Calu3 (cell line): ENCODE measurements around the gene C5orf24. TPM values are rescaled to one million over a fixed set of nuclear protein-coding genes. Genes with fewer than 3 reads are reported as not detected.

Experiments
- BruUV-seq: library from RNA; stranded (reverse); fragments of 400-500 nt; replicated peaks from 2 replicates; lab custom pipeline; 2021; lab: Mats Ljungman, UMichigan
- CTCF ChIA-PET: fragments of 300-600 bp; sonication (Branson Sonifier 250); formaldehyde crosslinking; loops from one replicate; lab custom pipeline; 2022; ENCODE audit warnings: antibody characterized with exemption; lab: Charles Lee
- DNase-seq: peaks from one replicate; pipeline ENCODE4 v3.0.0; 2022
- H3K27ac Mint-ChIP-seq: one replicate; pipeline ENCODE4 v1.8.0; 2022; ENCODE audit warnings: mixed read lengths; ENCODE audit not compliant: unreplicated experiment
- H3K27me3 Mint-ChIP-seq: one replicate; pipeline ENCODE4 v1.8.0; 2022; ENCODE audit warnings: mixed read lengths; ENCODE audit not compliant: unreplicated experiment
- H3K36me3 Mint-ChIP-seq: one replicate; pipeline ENCODE4 v1.8.0; 2022; ENCODE audit warnings: mild to moderate bottlenecking, moderate library complexity, mixed read lengths; ENCODE audit not compliant: insufficient read depth, unreplicated experiment
- H3K4me1 Mint-ChIP-seq: one replicate; pipeline ENCODE4 v1.8.0; 2022; ENCODE audit warnings: mild to moderate bottlenecking, low read depth, mixed read lengths; ENCODE audit not compliant: unreplicated experiment
- H3K4me3 Mint-ChIP-seq: one replicate; pipeline ENCODE4 v1.8.0; 2022; ENCODE audit warnings: mild to moderate bottlenecking, low read depth, moderate library complexity, mixed read lengths; ENCODE audit not compliant: unreplicated experiment
- H3K9me3 Mint-ChIP-seq: one replicate; pipeline ENCODE4 v1.8.0; 2022; ENCODE audit warnings: low read depth, mixed read lengths; ENCODE audit not compliant: unreplicated experiment
- intact Hi-C: fragments of 100-400 bp; cut with micrococcal nuclease; formaldehyde crosslinking; loops from one replicate; pipeline ENCODE4 v1.10.0; 2022; ENCODE audit not compliant: unreplicated experiment
- total RNA-seq: library from RNA; stranded (reverse); gene quantifications from 2 replicates; pipeline ENCODE4 v1.2.3, GENCODE V29; 2022
- TF ChIP-seq, protein P1 (sequence below): fragments of 200-600 bp; IDR thresholded peaks from one replicate; pipeline ENCODE4 v1.8.0; 2022; ENCODE audit warnings: antibody characterized with exemption; ENCODE audit not compliant: unreplicated experiment

Gene C5orf24
- total RNA-seq, 1 experiment from 2014 or later = 63.4 TPM

- Mint-ChIP-seq H3K27me3 (no peaks in the 10 kb centered on the region), H3K9me3 (no peaks in the 10 kb centered on the region), H3K27ac (no peak overlapping the region), H3K4me3 (no peak overlapping the region), H3K4me1 (no peaks in the 10 kb centered on the region), H3K36me3 (peaks cover 30% of the 10 kb centered on the region)
- intact Hi-C loops = no loop called here
- BruUV-seq = no TSS peak
- TF ChIP-seq, protein P1, sequence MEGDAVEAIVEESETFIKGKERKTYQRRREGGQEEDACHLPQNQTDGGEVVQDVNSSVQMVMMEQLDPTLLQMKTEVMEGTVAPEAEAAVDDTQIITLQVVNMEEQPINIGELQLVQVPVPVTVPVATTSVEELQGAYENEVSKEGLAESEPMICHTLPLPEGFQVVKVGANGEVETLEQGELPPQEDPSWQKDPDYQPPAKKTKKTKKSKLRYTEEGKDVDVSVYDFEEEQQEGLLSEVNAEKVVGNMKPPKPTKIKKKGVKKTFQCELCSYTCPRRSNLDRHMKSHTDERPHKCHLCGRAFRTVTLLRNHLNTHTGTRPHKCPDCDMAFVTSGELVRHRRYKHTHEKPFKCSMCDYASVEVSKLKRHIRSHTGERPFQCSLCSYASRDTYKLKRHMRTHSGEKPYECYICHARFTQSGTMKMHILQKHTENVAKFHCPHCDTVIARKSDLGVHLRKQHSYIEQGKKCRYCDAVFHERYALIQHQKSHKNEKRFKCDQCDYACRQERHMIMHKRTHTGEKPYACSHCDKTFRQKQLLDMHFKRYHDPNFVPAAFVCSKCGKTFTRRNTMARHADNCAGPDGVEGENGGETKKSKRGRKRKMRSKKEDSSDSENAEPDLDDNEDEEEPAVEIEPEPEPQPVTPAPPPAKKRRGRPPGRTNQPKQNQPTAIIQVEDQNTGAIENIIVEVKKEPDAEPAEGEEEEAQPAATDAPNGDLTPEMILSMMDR = no peak
- CTCF ChIA-PET = no interaction called here
- DNase-seq = no peak
Measured at GRCh38 chr5:134813827-134814226, 31.9 kb upstream of the C5orf24 start.

DNA sequence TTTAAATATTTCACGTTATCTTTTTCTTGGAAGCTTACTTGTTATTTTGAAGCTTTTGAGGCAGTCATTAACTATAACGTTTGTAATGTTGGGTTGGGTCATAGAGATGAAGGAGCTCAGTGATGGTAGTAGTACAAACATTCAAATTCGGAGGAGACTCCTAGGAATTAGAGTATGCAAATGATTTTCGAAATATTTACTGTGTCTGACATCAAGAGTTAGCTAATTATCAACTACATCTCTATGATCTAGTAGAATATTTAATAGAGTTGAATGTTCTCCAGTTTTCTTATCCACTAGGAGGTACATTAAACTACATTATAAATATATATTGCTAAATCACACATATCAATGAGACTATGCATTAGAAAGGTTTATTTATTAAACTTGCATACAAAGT is 28.8 kb upstream of the C5orf24 start:
- H3K36me3 Mint-ChIP-seq = peaks cover 55% of the 10 kb centered on the region

DNA sequence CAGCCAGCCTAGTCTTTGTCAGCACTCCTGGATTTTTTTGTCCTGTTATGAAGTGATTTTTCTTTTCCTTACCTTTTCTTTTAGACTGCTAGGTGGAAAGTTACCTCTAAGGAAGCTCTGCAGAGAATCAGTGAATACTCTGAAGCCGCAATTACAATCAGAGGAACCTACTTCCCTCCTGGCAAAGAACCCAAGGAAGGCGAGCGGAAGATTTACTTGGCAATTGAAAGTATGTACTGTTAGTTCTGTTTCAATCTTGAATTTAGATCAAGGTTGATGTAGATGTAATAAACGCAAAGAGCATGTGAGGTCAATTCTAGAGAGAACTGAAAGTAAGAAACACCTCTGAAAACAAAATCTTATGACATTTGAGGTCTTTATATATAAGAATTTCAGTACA is 27.0 kb upstream of the C5orf24 start:
- TF ChIP-seq, protein P1 = no peak

More for the DNA sequence above, 28.8 kb upstream of the C5orf24 start:
- Mint-ChIP-seq H3K9me3 (no peaks in the 10 kb centered on the region), H3K4me1 (no peaks in the 10 kb centered on the region), H3K27ac (no peak overlapping the region), H3K4me3 (no peak overlapping the region), H3K27me3 (no peaks in the 10 kb centered on the region)
- DNase-seq = no peak
- CTCF ChIA-PET = interaction anchor here (0.7 kb wide), 2 partner anchors 943 to 1015 kb away, joined by 3 read pairs; no protein-coding TSS in a partner anchor
- TF ChIP-seq, protein P1 = no peak
- intact Hi-C loops = no loop called here
- no TSS peak for BruUV-seq

GRCh38 chr5:134819407-134819963 is 26.3 kb upstream of the C5orf24 start:
- H3K27ac Mint-ChIP-seq = no peak overlapping the region
- no peak overlapping the region for H3K4me3 Mint-ChIP-seq
- H3K27me3 Mint-ChIP-seq = no peaks in the 10 kb centered on the region
- H3K9me3 Mint-ChIP-seq = no peaks in the 10 kb centered on the region
- H3K36me3 Mint-ChIP-seq = peaks cover 43% of the 10 kb centered on the region
- H3K4me1 Mint-ChIP-seq = no peaks in the 10 kb centered on the region
- intact Hi-C loops = no loop called here
- CTCF ChIA-PET = no interaction called here
- TF ChIP-seq, protein P1 = no peak
- no peak for DNase-seq
- BruUV-seq = no TSS peak

More for the DNA sequence above, 27.0 kb upstream of the C5orf24 start:
- no TSS peak for BruUV-seq
- peaks cover 43% of the 10 kb centered on the region for H3K36me3 Mint-ChIP-seq
- no peak for DNase-seq
- H3K27me3 Mint-ChIP-seq = no peaks in the 10 kb centered on the region
- no peaks in the 10 kb centered on the region for H3K4me1 Mint-ChIP-seq
- no peak overlapping the region for H3K4me3 Mint-ChIP-seq
- CTCF ChIA-PET = no interaction called here
- H3K27ac Mint-ChIP-seq = no peak overlapping the region
- intact Hi-C loops = no loop called here
- no peaks in the 10 kb centered on the region for H3K9me3 Mint-ChIP-seq
